Activated CD8-positive, alpha-beta T cell treated with anti-CD3 and anti-CD28 coated beads, Interleukin-2, amount 10 ng/mL, durations not matched to agents 7 days and 5 days (primary cell): Measurements from ENCODE around the gene CAMK4. TPM values are rescaled to one million over a fixed set of nuclear protein-coding genes. Genes with fewer than 3 reads are reported as not detected.
"Not testable (repeated sequence)": the region's sequence is repeated elsewhere in the genome, so short reads cannot be mapped to it uniquely, and the experiment has no call there.

Experiments
- ATAC-seq: fragments of 150-1000 bp; cut with Tn5 transposase; one replicate; pipeline ENCODE4 v1.10.0; 2021; ENCODE audit warnings: moderate library complexity
- CTCF ChIA-PET: fragments of 350-600 bp; sonication (Branson Sonifier 250); formaldehyde crosslinking; loops from one replicate; lab custom pipeline; 2021; ENCODE audit warnings: antibody characterized with exemption; lab: Charles Lee
- POLR2A ChIA-PET: fragments of 350-600 bp; sonication (Branson Sonifier 250); formaldehyde crosslinking; loops from one replicate; lab custom pipeline; 2021; ENCODE audit warnings: antibody characterized with exemption; lab: Charles Lee
- DNase-seq: peaks from one replicate; pipeline ENCODE4 v3.0.0-alpha.2; 2020
- H3K27ac Mint-ChIP-seq: one replicate; pipeline ENCODE4 v1.8.0; 2021; ENCODE audit warnings: mild to moderate bottlenecking, mixed read lengths
- H3K27me3 Mint-ChIP-seq: one replicate; pipeline ENCODE4 v1.8.0; 2021; ENCODE audit warnings: low read depth, mixed read lengths
- H3K36me3 Mint-ChIP-seq: one replicate; pipeline ENCODE4 v1.8.0; 2021; ENCODE audit warnings: low read depth, mixed read lengths
- H3K4me1 Mint-ChIP-seq: one replicate; pipeline ENCODE4 v1.8.0; 2021; ENCODE audit warnings: low read depth, mixed read lengths
- H3K4me3 Mint-ChIP-seq: one replicate; pipeline ENCODE4 v1.8.0; 2021; ENCODE audit warnings: mild to moderate bottlenecking, mixed read lengths
- H3K9me3 Mint-ChIP-seq: one replicate; pipeline ENCODE4 v1.8.0; 2022; ENCODE audit warnings: mixed read lengths; ENCODE audit not compliant: insufficient read depth
- total RNA-seq, 2 experiments: library from RNA; stranded (reverse); gene quantifications; one replicate each; pipeline ENCODE4 v1.2.3, GENCODE V29; 2021

Gene CAMK4
- total RNA-seq, 2 experiments from 2014 or later: 82.7 to 84.9 TPM

DNA sequence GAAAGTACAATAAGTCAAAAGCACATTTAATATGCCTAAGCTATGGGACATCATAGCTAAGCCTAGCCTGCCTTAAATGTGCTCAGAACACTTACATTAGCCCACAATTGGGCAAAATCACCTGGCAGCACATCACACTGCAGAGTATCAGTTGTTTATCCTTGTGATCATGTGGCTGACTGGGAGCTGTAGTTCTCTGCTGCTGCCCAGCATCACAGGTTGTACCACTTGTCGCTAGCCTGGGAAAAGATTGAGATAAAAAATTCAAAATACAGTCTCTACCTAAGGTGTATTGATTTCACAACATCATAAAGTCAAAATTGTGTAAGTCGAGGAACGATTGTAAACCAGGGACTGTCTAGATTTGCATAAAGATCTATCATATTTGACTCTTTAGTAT is 58.6 kb downstream of the CAMK4 start:
- CTCF ChIA-PET: interaction anchor here (1.3 to 2.0 kb wide), 4 partner anchors 15 to 125 kb away, joined by 3 to 7 read pairs (median 4); no protein-coding TSS in a partner anchor
- POLR2A ChIA-PET: interaction anchor here (1.7 kb wide), 1 partner anchor 59 kb away, joined by 4 read pairs; the partner anchor contains the start of gene CAMK4

DNA sequence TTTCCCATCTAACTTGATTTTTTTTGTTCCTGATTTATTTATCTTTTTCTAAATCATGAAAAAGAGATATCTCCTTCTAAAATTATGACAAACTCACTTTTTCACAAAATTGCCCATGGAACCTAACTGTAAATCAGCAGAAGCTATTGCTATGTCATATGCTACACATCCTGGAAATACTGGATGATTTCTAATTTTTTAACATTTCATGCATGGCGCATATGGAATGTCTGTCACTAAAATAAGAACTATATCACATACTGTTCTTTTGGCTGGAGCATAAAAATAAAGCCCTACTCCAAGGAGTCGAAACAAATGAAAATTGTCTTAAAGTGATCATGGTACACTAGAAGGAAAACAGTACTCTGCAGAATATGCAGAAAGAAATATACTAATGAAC is 60.6 kb downstream of the CAMK4 start:
- Mint-ChIP-seq H3K4me1 (peaks cover 7% of the 10 kb centered on the region), H3K9me3 (no peaks in the 10 kb centered on the region), H3K36me3 (peaks cover 28% of the 10 kb centered on the region), H3K27ac (no peak overlapping the region), H3K4me3 (no peak overlapping the region), H3K27me3 (no peaks in the 10 kb centered on the region)
- POLR2A ChIA-PET: no interaction called here
- CTCF ChIA-PET: no interaction called here
- DNase-seq: no peak
- no peak for ATAC-seq

More for the DNA sequence above, 58.6 kb downstream of the CAMK4 start:
- peaks cover 19% of the 10 kb centered on the region for H3K4me1 Mint-ChIP-seq
- H3K36me3 Mint-ChIP-seq: peaks cover 15% of the 10 kb centered on the region
- ATAC-seq (no peak), DNase-seq (no peak)
- H3K27ac Mint-ChIP-seq: no peak overlapping the region
- H3K9me3 Mint-ChIP-seq: no peaks in the 10 kb centered on the region
- H3K27me3 Mint-ChIP-seq: no peaks in the 10 kb centered on the region
- no peak overlapping the region for H3K4me3 Mint-ChIP-seq

- no peak overlapping the region for H3K27ac Mint-ChIP-seq
- POLR2A ChIA-PET: no interaction called here
- ATAC-seq (no peak), DNase-seq (no peak)
- peaks cover 5% of the 10 kb centered on the region for H3K4me1 Mint-ChIP-seq
- H3K27me3 Mint-ChIP-seq: no peaks in the 10 kb centered on the region
- CTCF ChIA-PET: interaction anchor here (4.3 kb wide), 1 partner anchor 16 kb away, joined by 23 read pairs; no protein-coding TSS in a partner anchor
- peaks cover 11% of the 10 kb centered on the region for H3K9me3 Mint-ChIP-seq
- peaks cover 36% of the 10 kb centered on the region for H3K36me3 Mint-ChIP-seq
- H3K4me3 Mint-ChIP-seq: no peak overlapping the region
Observed at GRCh38 chr5:111294551-111294950, 70.4 kb downstream of the CAMK4 start.

DNA sequence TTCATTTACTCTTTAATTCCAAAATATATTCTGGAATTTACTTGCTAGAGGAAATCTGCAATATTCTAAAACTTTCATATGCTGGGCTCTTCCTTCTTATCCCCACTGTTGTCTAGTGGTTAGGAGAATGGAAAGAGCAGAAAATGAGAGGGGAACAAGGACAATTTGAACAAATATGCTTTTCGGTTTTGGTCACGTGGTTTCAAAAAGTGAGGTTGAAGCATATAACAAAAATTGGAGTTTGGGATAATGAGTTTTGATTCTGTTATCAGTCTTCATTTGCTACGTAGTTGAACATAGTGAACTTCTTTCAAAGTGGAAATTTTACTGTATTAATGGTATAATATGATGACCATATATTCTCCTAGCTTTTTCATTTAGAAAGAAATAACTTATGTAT is 71.5 kb downstream of the CAMK4 start:
- CTCF ChIA-PET: interaction anchor here (0.9 to 4.3 kb wide), 2 partner anchors 17 to 139 kb away, joined by 3 to 23 read pairs; no protein-coding TSS in a partner anchor
- Mint-ChIP-seq H3K4me3 (no peak overlapping the region), H3K9me3 (peaks cover 20% of the 10 kb centered on the region)

DNA sequence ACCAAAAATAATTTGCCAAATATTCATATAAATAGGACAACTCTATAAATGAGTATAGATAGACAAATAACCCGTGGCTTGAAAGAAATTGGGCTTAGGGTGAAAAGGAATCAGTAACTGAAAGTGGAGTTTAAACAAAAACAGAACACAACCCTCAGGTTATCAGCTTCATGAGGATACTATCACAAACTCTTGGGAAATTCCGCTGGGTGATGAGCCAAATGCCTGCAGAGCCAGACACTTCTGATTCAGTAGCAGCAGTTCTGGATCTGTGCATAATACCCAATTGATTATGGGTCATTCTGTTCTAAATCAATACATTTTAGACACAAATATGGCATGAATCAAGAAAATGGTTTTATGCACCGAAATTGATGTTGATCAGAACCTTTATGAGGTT is 72.4 kb downstream of the CAMK4 start:
- H3K4me1 Mint-ChIP-seq: peaks cover 12% of the 10 kb centered on the region
- H3K4me3 Mint-ChIP-seq: no peak overlapping the region
- POLR2A ChIA-PET: no interaction called here

More for the DNA sequence above, 71.5 kb downstream of the CAMK4 start:
- no peaks in the 10 kb centered on the region for H3K27me3 Mint-ChIP-seq
- H3K4me1 Mint-ChIP-seq: peaks cover 12% of the 10 kb centered on the region
- no peak overlapping the region for H3K27ac Mint-ChIP-seq
- ATAC-seq (no peak), DNase-seq (no peak)
- POLR2A ChIA-PET: no interaction called here
- peaks cover 34% of the 10 kb centered on the region for H3K36me3 Mint-ChIP-seq

GRCh38 chr5:111299067-111299481 is 74.9 kb downstream of the CAMK4 start:
- no peak overlapping the region for H3K27ac Mint-ChIP-seq
- no peaks in the 10 kb centered on the region for H3K27me3 Mint-ChIP-seq
- ATAC-seq (no peak), DNase-seq (no peak)
- H3K36me3 Mint-ChIP-seq: peaks cover 40% of the 10 kb centered on the region
- CTCF ChIA-PET: interaction anchor here (1.9 kb wide), 1 partner anchor 20 kb away, joined by 10 read pairs; no protein-coding TSS in a partner anchor
- peaks cover 20% of the 10 kb centered on the region for H3K9me3 Mint-ChIP-seq
- H3K4me3 Mint-ChIP-seq: no peak overlapping the region
- H3K4me1 Mint-ChIP-seq: peaks cover 12% of the 10 kb centered on the region
- POLR2A ChIA-PET: no interaction called here

More for the DNA sequence above, 72.4 kb downstream of the CAMK4 start:
- Mint-ChIP-seq H3K36me3 (peaks cover 36% of the 10 kb centered on the region), H3K9me3 (peaks cover 20% of the 10 kb centered on the region), H3K27ac (no peak overlapping the region), H3K27me3 (no peaks in the 10 kb centered on the region)
- ATAC-seq: no peak
- no peak for DNase-seq
- CTCF ChIA-PET: interaction anchor here (1.7 to 4.3 kb wide), 2 partner anchors 14 to 18 kb away, joined by 4 to 23 read pairs; no protein-coding TSS in a partner anchor

- no peaks in the 10 kb centered on the region for H3K27me3 Mint-ChIP-seq
- DNase-seq (no peak), ATAC-seq (no peak)
- POLR2A ChIA-PET: no interaction called here
- peaks cover 12% of the 10 kb centered on the region for H3K4me1 Mint-ChIP-seq
- peaks cover 20% of the 10 kb centered on the region for H3K9me3 Mint-ChIP-seq
- peaks cover 40% of the 10 kb centered on the region for H3K36me3 Mint-ChIP-seq
- CTCF ChIA-PET: interaction anchor here (1.2 to 1.9 kb wide), 2 partner anchors 17 to 21 kb away, joined by 4 to 10 read pairs; no protein-coding TSS in a partner anchor
- H3K27ac Mint-ChIP-seq: no peak overlapping the region
- H3K4me3 Mint-ChIP-seq: no peak overlapping the region
Observed at GRCh38 chr5:111299831-111300432, 75.7 kb downstream of the CAMK4 start.

- peaks cover 39% of the 10 kb centered on the region for H3K36me3 Mint-ChIP-seq
- H3K9me3 Mint-ChIP-seq: peaks cover 17% of the 10 kb centered on the region
- ChIA-PET POLR2A (no interaction called here), CTCF (interaction anchor here (1.1 kb wide), 1 partner anchor 23 kb away, joined by 5 read pairs; no protein-coding TSS in a partner anchor)
- no peaks in the 10 kb centered on the region for H3K27me3 Mint-ChIP-seq
- DNase-seq (no peak), ATAC-seq (no peak)
- H3K4me1 Mint-ChIP-seq: peaks cover 10% of the 10 kb centered on the region
- H3K4me3 Mint-ChIP-seq: no peak overlapping the region
- H3K27ac Mint-ChIP-seq: no peak overlapping the region
Observed at GRCh38 chr5:111301264-111301663, 77.1 kb downstream of the CAMK4 start.

GRCh38 chr5:111302043-111302442 is 77.9 kb downstream of the CAMK4 start:
- POLR2A ChIA-PET, H3K4me3 Mint-ChIP-seq, H3K27ac Mint-ChIP-seq, DNase-seq, H3K27me3 Mint-ChIP-seq, ATAC-seq: not testable (repeated sequence)
- Mint-ChIP-seq H3K36me3 (peaks cover 35% of the 10 kb centered on the region), H3K9me3 (peaks cover 16% of the 10 kb centered on the region), H3K4me1 (peaks cover 10% of the 10 kb centered on the region)
- CTCF ChIA-PET: interaction anchor here (1.1 kb wide), 1 partner anchor 24 kb away, joined by 5 read pairs; no protein-coding TSS in a partner anchor

GRCh38 chr5:111308951-111309350 is 84.8 kb downstream of the CAMK4 start:
- DNase-seq (no peak), ATAC-seq (no peak)
- Mint-ChIP-seq H3K36me3 (peaks cover 2% of the 10 kb centered on the region), H3K27me3 (no peaks in the 10 kb centered on the region), H3K9me3 (no peaks in the 10 kb centered on the region), H3K4me1 (peaks cover 12% of the 10 kb centered on the region), H3K4me3 (no peak overlapping the region), H3K27ac (no peak overlapping the region)
- POLR2A ChIA-PET: no interaction called here
- CTCF ChIA-PET: no interaction called here

GRCh38 chr5:111309384-111309783 is 85.2 kb downstream of the CAMK4 start:
- Mint-ChIP-seq H3K36me3 (peaks cover 2% of the 10 kb centered on the region), H3K27ac (no peak overlapping the region), H3K9me3 (no peaks in the 10 kb centered on the region), H3K27me3 (no peaks in the 10 kb centered on the region), H3K4me3 (no peak overlapping the region), H3K4me1 (peaks cover 13% of the 10 kb centered on the region)
- DNase-seq (no peak), ATAC-seq (no peak)
- ChIA-PET POLR2A (no interaction called here), CTCF (no interaction called here)
